Stimulated activated CD4-positive, alpha-beta T cell treated with anti-CD3 and anti-CD28 coated beads, TNF-alpha, amount 100 ng/mL, for 48 hours (primary cell): ENCODE measurements around the gene TVP23A.

Source experiments
- DNase-seq, 3 donors: peaks; one replicate each; pipeline ENCODE4 v3.0.0-alpha.2; 2020; ENCODE audit warnings: low read depth in 3 of 3

The TVP23A gene

GRCh38 chr16:10817963-10818941 is at the start of gene TVP23A:
TSS of gene TVP23A (minus strand) at chr16:10818794. CDS start at chr16:10818493, 301 bp downstream.
- no peak for DNase-seq

- no peak for DNase-seq
Observed at GRCh38 chr16:10868104-10868595, 49.6 kb upstream of the TVP23A start.

- DNase-seq = no peak
Observed at GRCh38 chr16:10867199-10867598, 48.6 kb upstream of the TVP23A start.

- no peak for DNase-seq
Observed at GRCh38 chr16:10865991-10866966, 47.7 kb upstream of the TVP23A start.

GRCh38 chr16:10862438-10862837 is 43.8 kb upstream of the TVP23A start:
- no peak for DNase-seq

GRCh38 chr16:10859658-10860057 is 41.1 kb upstream of the TVP23A start:
- DNase-seq = no peak

GRCh38 chr16:10859020-10859419 is 40.4 kb upstream of the TVP23A start:
- no peak for DNase-seq

GRCh38 chr16:10858203-10858602 is 39.6 kb upstream of the TVP23A start:
- DNase-seq = no peak

GRCh38 chr16:10856042-10856441 is 37.4 kb upstream of the TVP23A start:
- DNase-seq = no peak

- no peak for DNase-seq
Observed at GRCh38 chr16:10852948-10853347, 34.4 kb upstream of the TVP23A start.

- no peak for DNase-seq
Observed at GRCh38 chr16:10852286-10852685, 33.7 kb upstream of the TVP23A start.

GRCh38 chr16:10851512-10851911 is 32.9 kb upstream of the TVP23A start:
- DNase-seq = no peak

GRCh38 chr16:10850478-10850850 is 31.9 kb upstream of the TVP23A start:
- DNase-seq = no peak

- no peak for DNase-seq
Observed at GRCh38 chr16:10849736-10850477, 31.3 kb upstream of the TVP23A start.

GRCh38 chr16:10847176-10847575 is 28.6 kb upstream of the TVP23A start:
- no peak for DNase-seq

- DNase-seq = no peak
Observed at GRCh38 chr16:10846213-10846998, 27.8 kb upstream of the TVP23A start.

GRCh38 chr16:10840703-10841102 is 22.1 kb upstream of the TVP23A start:
- no peak for DNase-seq

- DNase-seq = no peak
Observed at GRCh38 chr16:10839279-10839666, 20.7 kb upstream of the TVP23A start.

- no peak for DNase-seq
Observed at GRCh38 chr16:10838621-10839278, 20.2 kb upstream of the TVP23A start.
